ENCODE data around the gene SRGAP1.
"Not testable (repeated sequence)": the region's sequence is repeated elsewhere in the genome, so short reads cannot be mapped to it uniquely, and the experiment has no call there.

SRGAP1 gene

GRCh38 chr12:64109706-64110105 is 265.2 kb downstream of the SRGAP1 start:
- DNase-seq (ENCODE audit: low read depth in 1 of 2, low spot score in 1 of 2): no peak

- no peak for DNase-seq (ENCODE audit: low read depth in 1 of 2, low spot score in 1 of 2)
Observed at GRCh38 chr12:64110864-64111263, 266.4 kb downstream of the SRGAP1 start.

GRCh38 chr12:64116969-64117368 is 272.5 kb downstream of the SRGAP1 start:
- no peak for DNase-seq (ENCODE audit: low read depth in 1 of 2, low spot score in 1 of 2)

GRCh38 chr12:64120568-64120967 is 276.1 kb downstream of the SRGAP1 start:
- no peak for DNase-seq (ENCODE audit: low read depth in 1 of 2, low spot score in 1 of 2)

- DNase-seq (ENCODE audit: low read depth in 1 of 2, low spot score in 1 of 2): not testable (repeated sequence)
Observed at GRCh38 chr12:64121086-64121485, 276.6 kb downstream of the SRGAP1 start.

GRCh38 chr12:64122154-64122553 is 277.7 kb downstream of the SRGAP1 start:
- DNase-seq (ENCODE audit: low read depth in 1 of 2, low spot score in 1 of 2): no peak

- DNase-seq (ENCODE audit: low read depth in 1 of 2, low spot score in 1 of 2): no peak
Observed at GRCh38 chr12:64122995-64123394, 278.5 kb downstream of the SRGAP1 start.

- DNase-seq (ENCODE audit: low read depth in 1 of 2, low spot score in 1 of 2): no peak
Observed at GRCh38 chr12:64123448-64123847, 278.9 kb downstream of the SRGAP1 start.

GRCh38 chr12:64124511-64125197 is 280.2 kb downstream of the SRGAP1 start:
- DNase-seq (ENCODE audit: low read depth in 1 of 2, low spot score in 1 of 2): no peak

- no peak for DNase-seq (ENCODE audit: low read depth in 1 of 2, low spot score in 1 of 2)
Observed at GRCh38 chr12:64125913-64126312, 281.4 kb downstream of the SRGAP1 start.

- no peak for DNase-seq (ENCODE audit: low read depth in 1 of 2, low spot score in 1 of 2)
Observed at GRCh38 chr12:64127811-64128210, 283.3 kb downstream of the SRGAP1 start.

- no peak for DNase-seq (ENCODE audit: low read depth in 1 of 2, low spot score in 1 of 2)
Observed at GRCh38 chr12:64128366-64128765, 283.9 kb downstream of the SRGAP1 start.

- DNase-seq (ENCODE audit: low read depth in 1 of 2, low spot score in 1 of 2): not testable (repeated sequence)
Observed at GRCh38 chr12:64130476-64130875, 286.0 kb downstream of the SRGAP1 start.

GRCh38 chr12:64131456-64131855 is 287.0 kb downstream of the SRGAP1 start:
- not testable (repeated sequence) for DNase-seq (ENCODE audit: low read depth in 1 of 2, low spot score in 1 of 2)

GRCh38 chr12:64132672-64133071 is 288.2 kb downstream of the SRGAP1 start:
- DNase-seq (ENCODE audit: low read depth in 1 of 2, low spot score in 1 of 2): not testable (repeated sequence)

GRCh38 chr12:64137117-64137516 is 292.6 kb downstream of the SRGAP1 start:
- DNase-seq (ENCODE audit: low read depth in 1 of 2, low spot score in 1 of 2): no peak

GRCh38 chr12:64139021-64139420 is 294.5 kb downstream of the SRGAP1 start:
- no peak for DNase-seq (ENCODE audit: low read depth in 1 of 2, low spot score in 1 of 2)

- no peak for DNase-seq (ENCODE audit: low read depth in 1 of 2, low spot score in 1 of 2)
Observed at GRCh38 chr12:64142382-64142781, 297.9 kb downstream of the SRGAP1 start.

- no peak for DNase-seq (ENCODE audit: low read depth in 1 of 2, low spot score in 1 of 2)
Observed at GRCh38 chr12:64142784-64143183, 298.3 kb downstream of the SRGAP1 start.

- no peak for DNase-seq (ENCODE audit: low read depth in 1 of 2, low spot score in 1 of 2)
Observed at GRCh38 chr12:64145226-64145625, 300.7 kb downstream of the SRGAP1 start.

GRCh38 chr12:64147011-64147631 is 302.6 kb downstream of the SRGAP1 start:
- DNase-seq (ENCODE audit: low read depth in 1 of 2, low spot score in 1 of 2): no peak

GRCh38 chr12:64147875-64148274 is 303.4 kb downstream of the SRGAP1 start:
- DNase-seq (ENCODE audit: low read depth in 1 of 2, low spot score in 1 of 2): no peak

- DNase-seq (ENCODE audit: low read depth in 1 of 2, low spot score in 1 of 2): no peak
Observed at GRCh38 chr12:64154677-64155076, 310.2 kb downstream of the SRGAP1 start.

Data from activated CD4-positive, alpha-beta T cell treated with anti-CD3 and anti-CD28 coated beads, Interleukin-2, amount 50 U/mL, for 24 hours (primary cell).